GM23248 (cell line): Measurements from ENCODE around the gene ADM2. TPM values are rescaled to one million over a fixed set of nuclear protein-coding genes. Genes with fewer than 3 reads are reported as not detected.

Experiments
- DNase-seq: peaks from one replicate; pipeline ENCODE4 v3.0.0-alpha.2; 2015
- H2AFZ ChIP-seq: fragments of 200-600 bp; sonication (generic); 2 replicates; pipeline ENCODE4 v1.6.1; 2016; ENCODE audit warnings: antibody characterized with exemption
- H3F3A ChIP-seq: fragments of 200-600 bp; sonication (generic); 2 replicates; pipeline ENCODE4 v1.6.1; 2016; ENCODE audit warnings: mild to moderate bottlenecking, antibody characterized with exemption, mixed run types; ENCODE audit not compliant: insufficient read depth
- H3K27ac ChIP-seq: fragments of 200-600 bp; sonication (generic); 2 replicates; pipeline ENCODE4 v1.5.1; 2016; ENCODE audit warnings: mild to moderate bottlenecking
- H3K27me3 ChIP-seq: fragments of 200-600 bp; sonication (generic); replicated peaks from 2 replicates; pipeline ENCODE4 v1.6.1; 2016; ENCODE audit warnings: mild to moderate bottlenecking; ENCODE audit not compliant: insufficient read depth
- H3K36me3 ChIP-seq: fragments of 200-600 bp; sonication (generic); 2 replicates; pipeline ENCODE4 v1.6.1; 2016; ENCODE audit warnings: low read depth, mild to moderate bottlenecking
- H3K4me1 ChIP-seq: fragments of 200-600 bp; sonication (generic); 2 replicates; pipeline ENCODE4 v1.6.1; 2016; ENCODE audit warnings: mild to moderate bottlenecking; ENCODE audit not compliant: insufficient read depth
- H3K4me2 ChIP-seq: fragments of 200-600 bp; sonication (generic); one replicate; pipeline ENCODE4 v1.6.1; 2016; ENCODE audit warnings: mild to moderate bottlenecking; ENCODE audit not compliant: unreplicated experiment
- H3K4me3 ChIP-seq: fragments of 200-600 bp; sonication (generic); 2 replicates; pipeline ENCODE4 v1.5.1; 2016; ENCODE audit warnings: mild to moderate bottlenecking
- H3K79me2 ChIP-seq: fragments of 200-600 bp; sonication (generic); 2 replicates; pipeline ENCODE4 v1.6.1; 2016; ENCODE audit warnings: mild to moderate bottlenecking; ENCODE audit not compliant: insufficient read depth
- H3K9ac ChIP-seq: fragments of 200-600 bp; sonication (generic); 2 replicates; pipeline ENCODE4 v1.6.1; 2016; ENCODE audit warnings: mild to moderate bottlenecking
- H3K9me2 ChIP-seq: fragments of 200-600 bp; sonication (generic); 2 replicates; pipeline ENCODE4 v1.6.1; 2016; ENCODE audit warnings: mixed run types, mild to moderate bottlenecking, moderate library complexity; ENCODE audit not compliant: insufficient read depth
- H3K9me3 ChIP-seq: fragments of 200-600 bp; sonication (generic); one replicate; pipeline ENCODE4 v1.6.1; 2017; ENCODE audit warnings: low read depth
- H4K20me1 ChIP-seq: fragments of 200-600 bp; sonication (generic); 2 replicates; pipeline ENCODE4 v1.6.0; 2016; ENCODE audit not compliant: insufficient read depth
- EZH2 ChIP-seq: fragments of 200-600 bp; sonication (generic); IDR thresholded peaks from 2 replicates; pipeline ENCODE4 v1.6.1; 2018; ENCODE audit warnings: antibody characterized with exemption, mild to moderate bottlenecking; ENCODE audit not compliant: insufficient read depth, poor library complexity, severe bottlenecking
- EZH2phosphoT487 ChIP-seq: fragments of 200-600 bp; sonication (generic); IDR thresholded peaks from 2 replicates; pipeline ENCODE4 v1.6.1; 2018; ENCODE audit warnings: antibody characterized with exemption, moderate library complexity, mild to moderate bottlenecking, low read depth; ENCODE audit not compliant: insufficient read depth
- WGBS, 2 experiments: methylation state at CpG; one replicate each; pipeline ENCODE4 v1.1.6; 2015 to 2017; ENCODE audit warnings: low lambda C conversion rate in 2 of 2, low coverage in 1 of 2; ENCODE audit errors: missing lambda C conversion rate in 2 of 2; 5-methylcytosine and 5-hydroxymethylcytosine counted together
- in situ Hi-C: fragments of 300-500 bp; cut with MboI; formaldehyde crosslinking; loops from 2 replicates; pipeline ENCODE4 v1.15.0; 2020
- polyA plus RNA-seq: library from polyadenylated mRNA; unstranded; fragments of >200 nt; fragmentation: Nextera tagmentation; extraction: Ambion mirVana; gene quantifications from 2 replicates; pipeline ENCODE4 v1.2.1, GENCODE V29; 2016
- total RNA-seq: library from RNA; depleted of rRNA; stranded (reverse); fragments of >200 nt; shearing (Covaris generic); gene quantifications from 2 replicates; pipeline ENCODE4 v1.2.3, GENCODE V29; 2014

The ADM2 gene
- total and polyA plus RNA-seq, 2 experiments from 2014 or later: 11.6 to 15.2 TPM

- no peaks in the 10 kb centered on the region for H3K4me1 ChIP-seq
- no peak overlapping the region for H3K4me2 ChIP-seq
- in situ Hi-C loops: no loop called here
- H3K9ac ChIP-seq: no peak overlapping the region
- no peaks in the 10 kb centered on the region for H4K20me1 ChIP-seq
- H2AFZ ChIP-seq: no peak overlapping the region
- WGBS, 2 experiments: 96 to 98% methylated on average over 15 to 17 of the region's 17 CpGs
- DNase-seq: no peak
- H3K9me3 ChIP-seq: no peaks in the 10 kb centered on the region
- TF ChIP-seq EZH2: no peak
- no peak for TF ChIP-seq EZH2phosphoT487
- H3K27ac ChIP-seq: no peak overlapping the region
- no peaks in the 10 kb centered on the region; the same call in 1 of the 2 replicates for H3K36me3 ChIP-seq
- no peaks in the 10 kb centered on the region for H3K27me3 ChIP-seq
- H3K4me3 ChIP-seq: no peak overlapping the region
- H3K79me2 ChIP-seq: no peaks in the 10 kb centered on the region
- H3K9me2 ChIP-seq: no peaks in the 10 kb centered on the region
- H3F3A ChIP-seq: no peaks in the 10 kb centered on the region
Observed at GRCh38 chr22:50460938-50461337, 20.4 kb upstream of the ADM2 start.

GRCh38 chr22:50461536-50461935 lies 19.8 kb upstream of the ADM2 start:
- Histone ChIP-seq H3K4me2 (no peak overlapping the region), H3K27me3 (no peaks in the 10 kb centered on the region), H3K36me3 (no peaks in the 10 kb centered on the region; the same call in 1 of the 2 replicates), H3K27ac (no peak overlapping the region), H3K4me1 (no peaks in the 10 kb centered on the region), H3K79me2 (no peaks in the 10 kb centered on the region), H3K9ac (no peak overlapping the region), H3F3A (no peaks in the 10 kb centered on the region), H3K9me3 (no peaks in the 10 kb centered on the region), H3K9me2 (no peaks in the 10 kb centered on the region), H2AFZ (no peak overlapping the region), H3K4me3 (no peak overlapping the region), H4K20me1 (no peaks in the 10 kb centered on the region)
- in situ Hi-C loops: no loop called here
- TF ChIP-seq EZH2phosphoT487 (no peak), EZH2 (no peak)
- DNase-seq: no peak
- 87 to 95% methylated on average over 9 to 25 of the region's 26 CpGs for WGBS, 2 experiments

GRCh38 chr22:50461979-50462540 lies 19.3 kb upstream of the ADM2 start:
- in situ Hi-C loops: no loop called here
- Histone ChIP-seq H3K4me2 (no peak overlapping the region), H3F3A (no peaks in the 10 kb centered on the region), H4K20me1 (no peaks in the 10 kb centered on the region), H3K9me3 (no peaks in the 10 kb centered on the region), H2AFZ (no peak overlapping the region), H3K27ac (no peak overlapping the region), H3K4me1 (no peaks in the 10 kb centered on the region), H3K79me2 (no peaks in the 10 kb centered on the region), H3K36me3 (no peaks in the 10 kb centered on the region; the same call in 1 of the 2 replicates), H3K9me2 (no peaks in the 10 kb centered on the region), H3K9ac (no peak overlapping the region), H3K27me3 (no peaks in the 10 kb centered on the region), H3K4me3 (no peak overlapping the region)
- TF ChIP-seq EZH2: no peak
- no peak for TF ChIP-seq EZH2phosphoT487
- DNase-seq: no peak
- 94 to 97% methylated on average over 13 to 30 of the region's 30 CpGs for WGBS, 2 experiments

GRCh38 chr22:50463188-50463900 lies 18.0 kb upstream of the ADM2 start:
- H3K27ac ChIP-seq: no peak overlapping the region
- H3K9ac ChIP-seq: no peak overlapping the region
- no peak overlapping the region for H3K4me2 ChIP-seq
- H2AFZ ChIP-seq: no peak overlapping the region
- no peaks in the 10 kb centered on the region for H3K9me2 ChIP-seq
- no peaks in the 10 kb centered on the region for H3K9me3 ChIP-seq
- TF ChIP-seq EZH2phosphoT487: no peak
- no peak for TF ChIP-seq EZH2
- no peak for DNase-seq
- no peaks in the 10 kb centered on the region for H3K27me3 ChIP-seq
- no peak overlapping the region for H3K4me3 ChIP-seq
- 86 to 91% methylated on average over 23 to 28 of the region's 28 CpGs for WGBS, 2 experiments
- H3K79me2 ChIP-seq: peaks cover 7% of the 10 kb centered on the region; the same call in 1 of the 2 replicates
- H3K4me1 ChIP-seq: no peaks in the 10 kb centered on the region
- in situ Hi-C loops: no loop called here
- H3F3A ChIP-seq: no peaks in the 10 kb centered on the region
- no peaks in the 10 kb centered on the region; the same call in 1 of the 2 replicates for H3K36me3 ChIP-seq
- H4K20me1 ChIP-seq: no peaks in the 10 kb centered on the region
